ENCODE measurements around the gene SHTN1.

The SHTN1 gene

GRCh38 chr10:116998172-116998571 is 6.8 kb downstream of the SHTN1 start:
- H3K4me3 ChIP-seq (ENCODE audit: low read length, poor library complexity, severe bottlenecking): no peak overlapping the region
- H3K9ac ChIP-seq (ENCODE audit: low read depth, low read length, poor library complexity, severe bottlenecking): no peak overlapping the region
- no peaks in the 10 kb centered on the region for H4K20me1 ChIP-seq (ENCODE audit: insufficient read depth, low read length, poor library complexity, severe bottlenecking)
- H3K9me2 ChIP-seq (replicated peaks; ENCODE audit: low read depth, low read length): 0 out of 2 replicates have a peak, but pooled peaks cover 2% of the 10 kb centered on the region
- H3K36me3 ChIP-seq (ENCODE audit: insufficient read depth, low read length): no peaks in the 10 kb centered on the region
- no peak overlapping the region for H3K4me2 ChIP-seq (ENCODE audit: low read depth, low read length, poor library complexity, severe bottlenecking)
- H3K27me3 ChIP-seq (ENCODE audit: insufficient read depth, low read length, poor library complexity, severe bottlenecking): no peaks in the 10 kb centered on the region
- TF ChIP-seq EZH2phosphoT487 (IDR thresholded peaks at IDR 0.05; ENCODE audit: borderline replicate concordance) (no peak), CTCF (conservative IDR thresholded peaks at IDR 0.05; ENCODE audit: low read length) (no peak)
- H3K79me2 ChIP-seq (ENCODE audit: insufficient read depth, low read length): no peaks in the 10 kb centered on the region
- no peaks in the 10 kb centered on the region for H3K9me3 ChIP-seq (ENCODE audit: insufficient read depth, low read depth, low read length)
- no peak overlapping the region for H2AFZ ChIP-seq (ENCODE audit: low read length)
- no peaks in the 10 kb centered on the region for H3K4me1 ChIP-seq (ENCODE audit: insufficient read depth, low read length, poor library complexity, severe bottlenecking)
- H3F3A ChIP-seq (ENCODE audit: low read depth): no peaks in the 10 kb centered on the region

DNA sequence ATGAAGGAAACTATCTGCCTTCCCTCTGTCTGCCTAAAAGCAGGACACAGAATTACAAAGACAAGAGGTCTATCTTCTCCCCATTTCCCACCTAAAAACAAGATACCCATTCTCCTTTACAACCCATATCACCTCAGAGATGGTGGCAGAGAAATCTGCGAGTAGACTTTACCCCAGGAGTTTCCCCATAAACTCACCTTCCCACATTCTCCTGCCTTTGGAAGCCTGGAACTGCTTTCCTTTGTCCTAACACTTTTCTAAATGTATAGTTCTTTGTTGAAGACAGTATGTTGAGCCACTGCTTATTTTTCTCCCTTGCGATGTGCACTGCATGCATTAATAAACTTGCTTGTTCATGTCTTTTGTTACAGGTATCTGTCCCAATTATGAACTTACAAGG is 8.0 kb downstream of the SHTN1 start:
- no peaks in the 10 kb centered on the region for H3F3A ChIP-seq (ENCODE audit: low read depth)
- no peaks in the 10 kb centered on the region for H4K20me1 ChIP-seq (ENCODE audit: insufficient read depth, low read length, poor library complexity, severe bottlenecking)
- H3K79me2 ChIP-seq (ENCODE audit: insufficient read depth, low read length): no peaks in the 10 kb centered on the region
- H3K9me3 ChIP-seq (ENCODE audit: insufficient read depth, low read depth, low read length): no peaks in the 10 kb centered on the region
- H3K27me3 ChIP-seq (ENCODE audit: insufficient read depth, low read length, poor library complexity, severe bottlenecking): no peaks in the 10 kb centered on the region
- no peak overlapping the region for H3K9ac ChIP-seq (ENCODE audit: low read depth, low read length, poor library complexity, severe bottlenecking)
- no peaks in the 10 kb centered on the region for H3K36me3 ChIP-seq (ENCODE audit: insufficient read depth, low read length)
- TF ChIP-seq EZH2phosphoT487 (IDR thresholded peaks at IDR 0.05; ENCODE audit: borderline replicate concordance) (no peak), CTCF (conservative IDR thresholded peaks at IDR 0.05; ENCODE audit: low read length) (no peak)
- no peak overlapping the region for H2AFZ ChIP-seq (ENCODE audit: low read length)
- H3K4me1 ChIP-seq (ENCODE audit: insufficient read depth, low read length, poor library complexity, severe bottlenecking): no peaks in the 10 kb centered on the region
- H3K4me3 ChIP-seq (ENCODE audit: low read length, poor library complexity, severe bottlenecking): no peak overlapping the region
- H3K9me2 ChIP-seq (replicated peaks; ENCODE audit: low read depth, low read length): no peaks in the 10 kb centered on the region
- H3K4me2 ChIP-seq (ENCODE audit: low read depth, low read length, poor library complexity, severe bottlenecking): no peak overlapping the region

GRCh38 chr10:116995648-116996047 is 9.3 kb downstream of the SHTN1 start:
- Histone ChIP-seq H3K4me2 (ENCODE audit: low read depth, low read length, poor library complexity, severe bottlenecking) (no peak overlapping the region), H3K79me2 (ENCODE audit: insufficient read depth, low read length) (no peaks in the 10 kb centered on the region), H2AFZ (ENCODE audit: low read length) (no peak overlapping the region), H3K36me3 (ENCODE audit: insufficient read depth, low read length) (no peaks in the 10 kb centered on the region), H3K4me1 (ENCODE audit: insufficient read depth, low read length, poor library complexity, severe bottlenecking) (no peaks in the 10 kb centered on the region), H3K4me3 (ENCODE audit: low read length, poor library complexity, severe bottlenecking) (no peak overlapping the region), H3F3A (ENCODE audit: low read depth) (no peaks in the 10 kb centered on the region), H3K27me3 (ENCODE audit: insufficient read depth, low read length, poor library complexity, severe bottlenecking) (no peaks in the 10 kb centered on the region), H4K20me1 (ENCODE audit: insufficient read depth, low read length, poor library complexity, severe bottlenecking) (no peaks in the 10 kb centered on the region), H3K9me3 (ENCODE audit: insufficient read depth, low read depth, low read length) (no peaks in the 10 kb centered on the region), H3K9me2 (replicated peaks; ENCODE audit: low read depth, low read length) (no peaks in the 10 kb centered on the region), H3K9ac (ENCODE audit: low read depth, low read length, poor library complexity, severe bottlenecking) (no peak overlapping the region)
- TF ChIP-seq EZH2phosphoT487 (IDR thresholded peaks at IDR 0.05; ENCODE audit: borderline replicate concordance): no peak

GRCh38 chr10:116994113-116994890 is 10.7 kb downstream of the SHTN1 start:
- no peak for TF ChIP-seq CTCF (conservative IDR thresholded peaks at IDR 0.05; ENCODE audit: low read length)
- TF ChIP-seq EZH2phosphoT487 (IDR thresholded peaks at IDR 0.05; ENCODE audit: borderline replicate concordance): no peak
- no peaks in the 10 kb centered on the region for H3K9me3 ChIP-seq (ENCODE audit: insufficient read depth, low read depth, low read length)
- H3K4me1 ChIP-seq (ENCODE audit: insufficient read depth, low read length, poor library complexity, severe bottlenecking): no peaks in the 10 kb centered on the region
- H2AFZ ChIP-seq (ENCODE audit: low read length): no peak overlapping the region
- H3K9ac ChIP-seq (ENCODE audit: low read depth, low read length, poor library complexity, severe bottlenecking): no peak overlapping the region
- H3K4me3 ChIP-seq (ENCODE audit: low read length, poor library complexity, severe bottlenecking): no peak overlapping the region
- no peaks in the 10 kb centered on the region for H3F3A ChIP-seq (ENCODE audit: low read depth)
- H3K27me3 ChIP-seq (ENCODE audit: insufficient read depth, low read length, poor library complexity, severe bottlenecking): no peaks in the 10 kb centered on the region
- H3K36me3 ChIP-seq (ENCODE audit: insufficient read depth, low read length): no peaks in the 10 kb centered on the region
- H3K79me2 ChIP-seq (ENCODE audit: insufficient read depth, low read length): no peaks in the 10 kb centered on the region
- H3K9me2 ChIP-seq (replicated peaks; ENCODE audit: low read depth, low read length): no peaks in the 10 kb centered on the region
- no peaks in the 10 kb centered on the region for H4K20me1 ChIP-seq (ENCODE audit: insufficient read depth, low read length, poor library complexity, severe bottlenecking)
- H3K4me2 ChIP-seq (ENCODE audit: low read depth, low read length, poor library complexity, severe bottlenecking): no peak overlapping the region
